GM21381 (cell line): ENCODE data around the gene CLPX.
"Not testable (repeated sequence)": the region's sequence is repeated elsewhere in the genome, so short reads cannot be mapped to it uniquely, and the experiment has no call there.

ENCODE experiments used
- ATAC-seq: cut with Tn5 transposase; IDR thresholded peaks from one replicate; pipeline ENCODE4 v1.9.1; 2021; ENCODE audit warnings: mild to moderate bottlenecking, moderate library complexity; ENCODE audit not compliant: unreplicated experiment

CLPX gene

DNA sequence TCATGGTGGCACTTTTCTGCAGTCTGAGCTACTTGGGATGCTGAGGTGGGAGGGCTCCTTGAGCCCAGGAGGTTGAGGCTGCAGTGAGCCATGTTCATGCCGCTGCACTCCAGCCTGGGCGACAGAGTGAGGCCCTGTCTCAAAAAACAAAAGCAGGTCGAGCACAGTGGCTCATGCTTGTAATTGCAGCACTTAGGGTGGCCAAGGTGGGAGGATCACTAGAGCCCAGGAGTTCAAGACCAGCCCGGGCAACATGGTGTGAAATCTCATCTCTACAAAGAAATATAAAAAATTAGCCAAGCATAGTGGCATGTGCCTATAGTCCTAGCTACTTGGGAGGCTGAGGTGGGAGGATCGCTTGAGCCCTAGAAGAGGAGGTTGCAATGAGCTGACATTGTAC lies 80.1 kb downstream of the CLPX start:
- ATAC-seq: no peak

- ATAC-seq: no peak
Measured at GRCh38 chr15:65102912-65103311, 82.2 kb downstream of the CLPX start.

- ATAC-seq: no peak
Measured at GRCh38 chr15:65101891-65102708, 83.0 kb downstream of the CLPX start.

- ATAC-seq: no peak
Measured at GRCh38 chr15:65101411-65101890, 83.7 kb downstream of the CLPX start.

DNA sequence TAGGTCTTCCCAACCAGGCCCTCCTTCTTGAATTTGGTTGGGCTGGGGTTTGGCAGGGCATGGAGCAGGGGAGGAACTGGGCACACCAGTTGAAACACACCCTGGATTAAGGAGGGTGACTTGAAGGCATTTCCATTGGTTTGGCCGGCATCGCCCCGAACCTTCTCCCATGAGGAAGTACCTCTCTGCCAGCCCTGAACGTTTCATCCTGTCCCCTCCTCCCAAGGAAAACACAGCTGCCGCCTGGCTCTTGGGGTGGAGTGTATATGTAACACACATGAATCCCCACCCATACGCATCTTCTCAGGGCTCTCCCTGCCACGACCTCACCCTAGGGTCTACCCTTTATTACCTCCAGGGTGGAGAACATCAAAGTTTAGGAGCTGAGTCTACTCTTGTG lies 84.7 kb downstream of the CLPX start:
- ATAC-seq: no peak

DNA sequence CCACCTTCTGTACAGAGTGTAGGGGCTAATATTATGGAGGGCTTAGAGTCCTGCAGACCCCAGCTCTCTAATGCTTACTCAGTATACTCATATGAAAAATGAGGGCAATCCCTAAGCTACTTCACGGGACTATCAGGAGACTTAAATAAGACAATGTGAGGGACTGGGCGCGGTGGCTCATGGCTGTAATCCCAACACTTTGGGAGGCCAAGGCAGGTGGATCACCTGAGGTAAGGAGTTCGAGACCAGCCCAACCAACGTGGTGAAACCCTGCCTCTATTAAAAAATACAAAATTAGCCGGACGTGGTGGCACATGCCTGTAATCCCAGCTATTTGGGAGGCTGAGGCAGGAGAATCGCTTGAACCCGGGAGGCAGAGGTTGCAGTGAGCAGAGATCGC lies 85.3 kb downstream of the CLPX start:
- ATAC-seq: not testable (repeated sequence)

DNA sequence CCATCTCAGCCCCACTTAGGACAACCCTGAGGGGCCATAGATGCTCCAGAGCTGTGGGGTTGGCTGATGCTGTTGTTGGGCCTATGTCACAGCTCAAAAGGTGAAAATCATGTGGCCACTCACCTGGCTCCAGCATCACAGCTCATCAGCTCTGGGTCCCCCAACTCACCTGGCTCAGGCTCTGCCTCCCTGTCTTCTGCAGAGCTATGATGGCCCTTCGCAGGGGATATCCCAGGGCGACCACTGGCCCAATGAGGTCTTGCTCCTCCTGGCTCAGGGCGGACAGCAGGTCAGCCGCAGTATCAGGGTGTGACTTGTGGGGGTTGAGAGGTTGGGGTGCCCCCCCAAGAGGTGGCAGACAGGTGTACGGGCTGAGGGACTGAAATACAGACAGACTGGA lies 85.8 kb downstream of the CLPX start:
- no peak for ATAC-seq
